HepG2 (cell line): ENCODE results near the gene ZNF845. TPM values are rescaled to one million over a fixed set of nuclear protein-coding genes. Genes with fewer than 3 reads are reported as not detected.

Experiments used
- ATAC-seq: fragments of 200-7000 bp; cut with Tn5 transposase; 3 replicates; pipeline ENCODE4 v1.9.1; 2020; ENCODE audit warnings: mild to moderate bottlenecking, moderate library complexity
- BruUV-seq: library from RNA; stranded (reverse); fragments of 400-500 nt; replicated peaks from 2 replicates; lab custom pipeline; 2021; lab: Mats Ljungman, UMichigan
- CTCF ChIA-PET: fragments of 300-600 bp; formaldehyde crosslinking; extraction: SDS; loops from one replicate; lab custom pipeline; 2021; ENCODE audit warnings: low total read pairs, inconsistent platforms, low intra/inter-chr PET ratio; lab: Yijun Ruan, JAX
- POLR2A ChIA-PET: fragments of 350-600 bp; sonication (Branson Sonifier 250); formaldehyde crosslinking; loops from one replicate; lab custom pipeline; 2020; ENCODE audit warnings: antibody characterized with exemption, inconsistent platforms; lab: Yijun Ruan, JAX
- DNase-seq: peaks from one replicate; pipeline ENCODE4 v3.0.0-alpha.2; 2015; ENCODE audit warnings: low spot score
- FAIRE-seq: peaks from 3 replicates; lab custom pipeline; 2011; peaks lifted over from hg19 to GRCh38; lab: Jason Lieb, UNC
- H2AFZ ChIP-seq: one replicate; pipeline ENCODE4 v1.6.1; 2011; ENCODE audit warnings: low read length, inconsistent platforms
- H3K27ac ChIP-seq: fragments of 300-600 bp; 3 replicates; pipeline ENCODE4 v1.8.0; 2011; ENCODE audit warnings: mixed run types, mild to moderate bottlenecking, mixed read lengths, low read length, inconsistent platforms; ENCODE audit not compliant: insufficient read depth; ENCODE audit errors: extremely low read length
- H3K27me3 ChIP-seq, 2 experiments: fragments of 200-600 bp in 1 of 2; 2 replicates in 1 of 2; 3 replicates in 1 of 2; pipeline versions ENCODE4 v1.6.0 to v1.8.0; 2011; ENCODE audit warnings: low read length in 2 of 2, mild to moderate bottlenecking in 2 of 2, moderate library complexity in 2 of 2, inconsistent platforms in 1 of 2; ENCODE audit not compliant: insufficient read depth in 2 of 2, control insufficient read depth in 1 of 2
- H3K36me3 ChIP-seq, 2 experiments: fragments of 200-600 bp in 1 of 2; replicated peaks in 1 of 2; 2 replicates in 1 of 2; 3 replicates in 1 of 2; pipeline versions ENCODE4 v1.5.1 to v1.8.0; 2011; ENCODE audit warnings: low read length in 2 of 2, inconsistent platforms in 1 of 2; ENCODE audit not compliant: insufficient read depth in 2 of 2, control insufficient read depth in 1 of 2
- H3K4me1 ChIP-seq: 2 replicates; pipeline ENCODE4 v1.5.1; 2012; ENCODE audit warnings: low read length, inconsistent platforms; ENCODE audit not compliant: insufficient read depth
- H3K4me2 ChIP-seq: 2 replicates; pipeline ENCODE4 v1.6.0; 2011; ENCODE audit warnings: low read depth, low read length, inconsistent platforms
- H3K4me3 ChIP-seq, 3 experiments: fragments of 200-600 bp in 1 of 3; sonication (generic), shearing (Covaris generic) in 1 of 3; replicated peaks in 1 of 3; 2 replicates each; pipeline ENCODE4 v1.5.1; 2011 to 2016; ENCODE audit warnings: low read length in 3 of 3, inconsistent platforms in 2 of 3, low read depth in 2 of 3, mild to moderate bottlenecking in 2 of 3, control low read depth in 1 of 3, mixed read lengths in 1 of 3; ENCODE audit not compliant: insufficient read depth in 1 of 3
- H3K79me2 ChIP-seq: one replicate; pipeline ENCODE4 v1.6.1; 2011; ENCODE audit warnings: low read length, inconsistent platforms; ENCODE audit not compliant: insufficient read depth
- H3K9ac ChIP-seq: 2 replicates; pipeline ENCODE4 v1.6.0; 2011; ENCODE audit warnings: mild to moderate bottlenecking, low read depth, low read length, inconsistent platforms; ENCODE audit not compliant: insufficient read depth
- H3K9me3 ChIP-seq: 2 replicates; pipeline ENCODE4 v1.5.1; 2012; ENCODE audit warnings: mild to moderate bottlenecking, low read length
- H4K20me1 ChIP-seq: 2 replicates; pipeline ENCODE4 v1.6.0; 2011; ENCODE audit warnings: inconsistent platforms, mild to moderate bottlenecking, low read length, moderate library complexity; ENCODE audit not compliant: insufficient read depth
- ATF2 ChIP-seq: sonication (generic); formaldehyde crosslinking; IDR thresholded peaks from 2 replicates; pipeline ENCODE4 v1.4.0; 2020; ENCODE audit warnings: missing genetic modification reagents
- GMEB2 ChIP-seq: IDR thresholded peaks from 2 replicates; pipeline ENCODE4 v1.6.1; 2016; ENCODE audit warnings: missing biosample characterization, missing genetic modification reagents, low read depth
- HMGA1 ChIP-seq: sonication (generic); formaldehyde crosslinking; conservative IDR thresholded peaks from 2 replicates; pipeline ENCODE4 v1.4.0; 2020; ENCODE audit warnings: missing genetic modification reagents
- HOXA9 ChIP-seq: sonication (generic); formaldehyde crosslinking; IDR thresholded peaks from 2 replicates; pipeline ENCODE4 v1.8.1; 2022; ENCODE audit warnings: missing genetic modification reagents, mild to moderate bottlenecking, moderate library complexity, borderline replicate concordance
- MED13 ChIP-seq: sonication (generic); formaldehyde crosslinking; IDR thresholded peaks from 2 replicates; pipeline ENCODE4 v1.5.0; 2020; ENCODE audit warnings: missing genetic modification reagents
- NFE2L1 ChIP-seq: sonication (generic); formaldehyde crosslinking; IDR thresholded peaks from 2 replicates; pipeline ENCODE4 v1.4.0; 2020; ENCODE audit warnings: missing genetic modification reagents, mild to moderate bottlenecking, borderline replicate concordance
- RNF2 ChIP-seq: fragments of 450-650 bp; conservative IDR thresholded peaks from 2 replicates; pipeline ENCODE4 v1.6.1; 2016; ENCODE audit warnings: low read depth
- WIZ ChIP-seq: sonication (generic); formaldehyde crosslinking; IDR thresholded peaks from 2 replicates; pipeline ENCODE4 v1.5.1; 2020; ENCODE audit warnings: mild to moderate bottlenecking, missing genetic modification reagents
- ZBED4 ChIP-seq: sonication (generic); formaldehyde crosslinking; IDR thresholded peaks from 2 replicates; pipeline ENCODE4 v1.4.0; 2020; ENCODE audit warnings: missing genetic modification reagents, borderline replicate concordance
- ZNF562 ChIP-seq: sonication (generic); formaldehyde crosslinking; IDR thresholded peaks from 2 replicates; pipeline ENCODE4 v1.8.0; 2022; ENCODE audit warnings: missing genetic modification reagents, borderline replicate concordance
- ZNF670 ChIP-seq: sonication (generic); formaldehyde crosslinking; IDR thresholded peaks from 2 replicates; pipeline ENCODE4 v1.8.0; 2022; ENCODE audit warnings: mild to moderate bottlenecking, missing genetic modification reagents, borderline replicate concordance
- WGBS: methylation state at CpG from one replicate; pipeline ENCODE4 v1.1.6; 2017; ENCODE audit warnings: low lambda C conversion rate; 5-methylcytosine and 5-hydroxymethylcytosine counted together
- in situ Hi-C: cut with HindIII; loops from 2 replicates; pipeline ENCODE4 v1.10.0; 2017; ENCODE audit warnings: low pct_unique_long_range_greater_than_20kb; ENCODE audit not compliant: extremely low pct_ligation_motif_present
- intact Hi-C: fragments of 100-400 bp; cut with micrococcal nuclease; formaldehyde crosslinking; loops from one replicate; pipeline ENCODE4 v1.10.0; 2022; ENCODE audit not compliant: unreplicated experiment
- polyA plus RNA-seq, 8 experiments: library from polyadenylated mRNA; depleted of rRNA in 3 of 8; stranded (reverse) in 7 of 8; unstranded in 1 of 8; fragments of >200 nt; fragmentation: Illumina TruSeq in 4 of 8; extraction: Trizol in 4 of 8; gene quantifications; 2 replicates each; pipeline versions ENCODE4 v1.2.1 to v1.2.3, GENCODE V29; 2011 to 2016; ENCODE audit warnings: low read depth in 4 of 8, missing spikeins in 1 of 8, mixed read lengths in 1 of 8; ENCODE audit not compliant: insufficient read depth in 1 of 8
- total RNA-seq, 5 experiments: library from RNA; depleted of rRNA; stranded (reverse); fragments of >200 nt; fragmentation: Illumina TruSeq; extraction: Trizol; gene quantifications; 2 replicates each; pipeline ENCODE4 v1.2.3, GENCODE V29; 2016; ENCODE audit warnings: low read depth in 1 of 5

ZNF845 gene
- total and polyA plus RNA-seq, 2 of the 13 experiments (the other 11 are each of a cell fraction or from before 2014, with no cell fraction given): 1.7 to 9.6 TPM

GRCh38 chr19:53311044-53311443 is 22.5 kb upstream of the ZNF845 start:
- no peaks in the 10 kb centered on the region for H3K4me1 ChIP-seq
- in situ Hi-C loops: no loop called here
- ATAC-seq (no peak), DNase-seq (no peak), FAIRE-seq (no peak)
- TF ChIP-seq HOXA9 (no peak), ZBED4 (CRISPR knock-in tag) (no peak), WIZ (CRISPR knock-in tag) (no peak), ZNF670 (CRISPR knock-in tag) (no peak), NFE2L1 (no peak), ZNF562 (CRISPR knock-in tag) (no peak), RNF2 (no peak), MED13 (CRISPR knock-in tag) (no peak), ATF2 (CRISPR knock-in tag) (no peak), HMGA1 (CRISPR knock-in tag) (no peak), GMEB2 (CRISPR knock-in tag) (no peak)
- CTCF ChIA-PET: no interaction called here
- H3K36me3 ChIP-seq: no peaks in the 10 kb centered on the region
- no peak overlapping the region for H3K4me2 ChIP-seq
- H3K27ac ChIP-seq: no peak overlapping the region
- H3K79me2 ChIP-seq: no peaks in the 10 kb centered on the region
- H3K4me3 ChIP-seq: no peak overlapping the region
- 23% methylated on average over 11 of the region's 11 CpGs for WGBS
- no peaks in the 10 kb centered on the region for H4K20me1 ChIP-seq
- BruUV-seq: no TSS peak
- no peak overlapping the region for H2AFZ ChIP-seq
- POLR2A ChIA-PET: no interaction called here
- H3K9ac ChIP-seq: no peak overlapping the region
- H3K27me3 ChIP-seq: peaks cover 0 to 11% of the 10 kb centered on the region in 2 experiments; a peak in 1 of 5 replicates
- intact Hi-C loops: no loop called here
- H3K9me3 ChIP-seq: peaks cover 14% of the 10 kb centered on the region; the same call in 1 of the 2 replicates
